Osteoblast (primary cell): ENCODE results near the gene APLP2. TPM values are rescaled to one million over a fixed set of nuclear protein-coding genes. Genes with fewer than 3 reads are reported as not detected.

Experiments used
- DNase-seq: peaks from one replicate; pipeline ENCODE4 v3.0.0; 2011; ENCODE audit warnings: low spot score, mixed read lengths; ENCODE audit not compliant: insufficient read length; ENCODE audit errors: missing footprints
- H2AFZ ChIP-seq: 2 replicates; pipeline ENCODE4 v1.6.0; 2011; ENCODE audit warnings: mild to moderate bottlenecking, low read length
- H3K27ac ChIP-seq: 2 replicates; pipeline ENCODE4 v1.5.1; 2011; ENCODE audit warnings: mild to moderate bottlenecking, low read depth, low read length, moderate library complexity
- H3K27me3 ChIP-seq: 2 replicates; pipeline ENCODE4 v1.6.0; 2012; ENCODE audit warnings: mild to moderate bottlenecking, control low read depth, inconsistent platforms, low read length, moderate library complexity; ENCODE audit not compliant: insufficient read depth
- H3K36me3 ChIP-seq: 2 replicates; pipeline ENCODE4 v1.5.1; 2011; ENCODE audit warnings: mild to moderate bottlenecking, low read length, control low read depth, moderate library complexity; ENCODE audit not compliant: insufficient read depth
- H3K4me1 ChIP-seq: 2 replicates; pipeline ENCODE4 v1.5.1; 2011; ENCODE audit warnings: mild to moderate bottlenecking, low read length, control low read depth, moderate library complexity; ENCODE audit not compliant: insufficient read depth
- H3K4me2 ChIP-seq: 2 replicates; pipeline ENCODE4 v1.6.0; 2011; ENCODE audit warnings: mild to moderate bottlenecking, low read length; ENCODE audit not compliant: insufficient read depth
- H3K4me3 ChIP-seq: fragments of 200-600 bp; sonication (generic); 3 replicates; pipeline ENCODE4 v1.5.1; 2012; ENCODE audit warnings: mild to moderate bottlenecking, low read length, inconsistent platforms; ENCODE audit not compliant: insufficient read depth
- H3K79me2 ChIP-seq: 2 replicates; pipeline ENCODE4 v1.6.0; 2012; ENCODE audit warnings: mild to moderate bottlenecking, low read length, control low read depth, inconsistent platforms; ENCODE audit not compliant: insufficient read depth
- H3K9me3 ChIP-seq: 2 replicates; pipeline ENCODE4 v1.5.1; 2011; ENCODE audit warnings: low read depth, low read length, control low read depth
- H4K20me1 ChIP-seq: 2 replicates; pipeline ENCODE4 v1.6.0; 2012; ENCODE audit warnings: mild to moderate bottlenecking, low read length, control low read depth; ENCODE audit not compliant: insufficient read depth
- CTCF ChIP-seq: IDR thresholded peaks from 2 replicates; pipeline ENCODE4 v1.5.1; 2011; ENCODE audit warnings: mild to moderate bottlenecking, low read depth, low read length, moderate library complexity; ENCODE audit errors: extremely low read depth
- total RNA-seq: library from RNA; depleted of rRNA; stranded (reverse); fragments of >200 nt; gene quantifications from 2 replicates; pipeline ENCODE4 v1.2.3, GENCODE V29; 2012

APLP2 gene
- total RNA-seq, 1 donor = 331 TPM

GRCh38 chr11:130077671-130078070 is 8.0 kb downstream of the APLP2 start:
- Histone ChIP-seq H2AFZ (no peak overlapping the region), H3K4me2 (no peak overlapping the region), H3K9me3 (no peaks in the 10 kb centered on the region), H3K79me2 (peaks cover 92% of the 10 kb centered on the region), H3K4me1 (no peaks in the 10 kb centered on the region), H4K20me1 (peaks cover 62% of the 10 kb centered on the region), H3K27ac (no peak overlapping the region), H3K4me3 (no peak overlapping the region), H3K36me3 (peaks cover under 1% of the 10 kb centered on the region), H3K27me3 (no peaks in the 10 kb centered on the region)
- DNase-seq = no peak
- TF ChIP-seq CTCF = no peak

GRCh38 chr11:130078080-130078479 is 8.4 kb downstream of the APLP2 start:
- TF ChIP-seq CTCF = no peak
- no peak overlapping the region for H3K27ac ChIP-seq
- no peaks in the 10 kb centered on the region for H3K9me3 ChIP-seq
- DNase-seq = no peak
- peaks cover 91% of the 10 kb centered on the region for H3K79me2 ChIP-seq
- H4K20me1 ChIP-seq = peaks cover 65% of the 10 kb centered on the region
- no peaks in the 10 kb centered on the region for H3K27me3 ChIP-seq
- H3K4me3 ChIP-seq = no peak overlapping the region
- H3K36me3 ChIP-seq = peaks cover 5% of the 10 kb centered on the region
- H3K4me2 ChIP-seq = no peak overlapping the region
- no peaks in the 10 kb centered on the region for H3K4me1 ChIP-seq
- H2AFZ ChIP-seq = no peak overlapping the region

- H3K36me3 ChIP-seq = peaks cover 5% of the 10 kb centered on the region
- H3K4me3 ChIP-seq = no peak overlapping the region
- no peaks in the 10 kb centered on the region for H3K4me1 ChIP-seq
- no peak for TF ChIP-seq CTCF
- H3K79me2 ChIP-seq = peaks cover 87% of the 10 kb centered on the region
- no peaks in the 10 kb centered on the region for H3K9me3 ChIP-seq
- H2AFZ ChIP-seq = no peak overlapping the region
- DNase-seq = no peak
- H3K27me3 ChIP-seq = no peaks in the 10 kb centered on the region
- no peak overlapping the region for H3K4me2 ChIP-seq
- peaks cover 73% of the 10 kb centered on the region for H4K20me1 ChIP-seq
- no peak overlapping the region for H3K27ac ChIP-seq
Measured at GRCh38 chr11:130085671-130086290, 16.1 kb downstream of the APLP2 start.

GRCh38 chr11:130086669-130087068 is 17.0 kb downstream of the APLP2 start:
- Histone ChIP-seq H3K9me3 (no peaks in the 10 kb centered on the region), H3K4me3 (no peak overlapping the region), H3K4me1 (no peaks in the 10 kb centered on the region), H2AFZ (no peak overlapping the region), H3K36me3 (peaks cover 5% of the 10 kb centered on the region), H3K79me2 (peaks cover 78% of the 10 kb centered on the region), H3K27me3 (no peaks in the 10 kb centered on the region), H4K20me1 (peaks cover 67% of the 10 kb centered on the region), H3K4me2 (no peak overlapping the region), H3K27ac (no peak overlapping the region)
- TF ChIP-seq CTCF = no peak
- no peak for DNase-seq
